Subcutaneous abdominal adipose tissue (tissue), 5 donors: ENCODE data around the gene VIPAS39.

Experiments used
- H3K27ac ChIP-seq: one replicate; pipeline ENCODE4 v1.7.0; 2013; ENCODE audit warnings: low read depth, mild to moderate bottlenecking, inconsistent platforms, low read length, moderate library complexity
- H3K27me3 ChIP-seq, 5 donors: one replicate each; pipeline ENCODE4 v1.7.0; 2013; ENCODE audit warnings: low read length in 5 of 5, inconsistent platforms in 1 of 5; ENCODE audit not compliant: control insufficient read depth in 5 of 5, insufficient read depth in 4 of 5
- H3K36me3 ChIP-seq, 5 donors: one replicate each; pipeline ENCODE4 v1.7.0; 2013; ENCODE audit warnings: low read length in 5 of 5; ENCODE audit not compliant: control insufficient read depth in 5 of 5, insufficient read depth in 5 of 5
- H3K4me1 ChIP-seq, 5 donors: one replicate each; pipeline ENCODE4 v1.7.0; 2013; ENCODE audit warnings: low read length in 5 of 5, mild to moderate bottlenecking in 3 of 5, moderate library complexity in 1 of 5; ENCODE audit not compliant: control insufficient read depth in 5 of 5, insufficient read depth in 5 of 5
- H3K4me3 ChIP-seq, 5 donors: one replicate each; pipeline ENCODE4 v1.7.0; 2013; ENCODE audit warnings: low read length in 5 of 5, low read depth in 1 of 5
- H3K9ac ChIP-seq, 5 donors: one replicate each; pipeline ENCODE4 v1.7.0; 2013; ENCODE audit warnings: low read length in 5 of 5, mild to moderate bottlenecking in 4 of 5, moderate library complexity in 3 of 5
- H3K9me3 ChIP-seq, 5 donors: one replicate each; pipeline ENCODE4 v1.7.0; 2013; ENCODE audit warnings: low read length in 5 of 5; ENCODE audit not compliant: control insufficient read depth in 5 of 5
- donor health status: healthy.
- donor health status: healthy.
- donor health status: healthy.
- donor health status: healthy.
- donor health status: healthy.

VIPAS39 gene

DNA sequence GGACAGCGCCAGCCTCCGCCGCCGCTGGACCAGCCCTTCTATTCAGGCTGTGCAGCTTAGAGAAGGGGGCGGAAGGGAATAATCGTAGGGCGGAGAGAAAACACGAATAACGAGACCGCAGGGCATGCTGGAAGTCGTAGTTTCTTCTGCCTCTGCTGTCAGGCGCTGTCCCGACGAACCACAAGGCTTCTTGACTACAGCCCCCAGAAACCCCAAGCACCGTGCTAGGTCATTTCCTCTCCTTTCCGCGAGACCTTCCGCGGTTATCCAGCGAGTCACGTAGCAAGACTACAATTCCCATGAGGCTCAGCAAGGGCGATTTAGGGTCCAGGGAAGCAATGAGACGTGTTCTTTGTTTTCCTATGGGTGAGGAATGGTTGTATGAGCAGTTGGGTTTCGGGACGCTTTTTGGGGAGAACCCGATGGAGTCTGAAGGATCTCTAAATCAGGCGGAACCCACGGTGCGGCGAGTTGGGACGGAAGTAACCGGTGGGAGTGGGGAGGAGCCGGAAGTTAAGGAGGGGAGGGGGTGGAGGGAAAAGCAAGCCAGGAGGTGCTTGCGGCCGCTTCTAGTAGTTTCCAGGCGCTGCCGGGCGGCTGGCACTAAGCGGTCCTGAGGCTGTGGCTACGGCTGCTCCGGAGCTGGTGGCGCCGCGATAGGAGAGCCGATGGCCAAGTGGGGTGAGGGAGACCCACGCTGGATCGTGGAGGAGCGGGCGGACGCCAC lies at the start of gene VIPAS39, which contains the start of gene AHSA1:
VIPAS39 (minus strand) TSS at position 80 of the 727 bp plus-strand sequence. CDS start 3,499 bp downstream, outside the sequence.
AHSA1 (plus strand) TSS at position 572 of the 727 bp plus-strand sequence; CDS start at position 669, 97 bp downstream.
- Histone ChIP-seq H3K36me3 (peaks cover 24 to 37% (median 34%) of the 10 kb centered on the region in 5 donors), H3K4me3 (peak within 1 kb of the TSS; percentile 88 to 100 (median 96))

DNA sequence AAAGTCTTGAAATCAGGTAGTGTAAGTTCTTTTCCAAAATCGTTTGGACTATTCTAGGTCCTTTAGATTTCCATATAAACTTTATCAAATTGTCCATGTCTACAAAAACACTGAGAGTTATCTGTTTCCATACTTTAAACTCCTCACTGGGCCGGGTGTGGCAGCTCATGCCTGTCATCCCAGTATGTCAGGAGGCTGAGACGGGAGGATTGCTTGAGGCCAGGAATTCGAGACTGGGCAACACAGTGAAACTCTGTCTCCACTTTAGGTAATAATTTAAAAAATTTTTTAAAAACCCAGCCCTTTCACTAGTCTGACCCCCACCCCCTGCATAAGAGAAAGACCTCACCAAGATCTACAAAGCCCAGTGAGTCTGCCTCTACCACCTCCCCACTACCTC lies 47.6 kb upstream of the VIPAS39 start:
- H3K9me3 ChIP-seq: peaks cover 0 to 2% (median 0%) of the 10 kb centered on the region in 5 donors
- peaks cover 0 to 11% (median 9%) of the 10 kb centered on the region in 5 donors for H3K4me1 ChIP-seq
- H3K4me3 ChIP-seq: no peak overlapping the region
- no peak overlapping the region for H3K27ac ChIP-seq
- no peak overlapping the region for H3K9ac ChIP-seq
- peaks cover under 1 to 4% (median 2%) of the 10 kb centered on the region in 5 donors for H3K27me3 ChIP-seq
- peaks cover 4 to 24% (median 19%) of the 10 kb centered on the region in 5 donors for H3K36me3 ChIP-seq

More for the DNA sequence above, at the start of gene VIPAS39, which contains the start of gene AHSA1:
- H3K27ac ChIP-seq: peak within 1 kb of the TSS; percentile 100
- no peaks in the 10 kb centered on the region for H3K27me3 ChIP-seq
- peaks cover 8 to 30% (median 25%) of the 10 kb centered on the region in 5 donors for H3K4me1 ChIP-seq
- H3K9ac ChIP-seq: peak within 1 kb of the TSS; percentile 93 to 99 (median 98)
- H3K9me3 ChIP-seq: no peaks in the 10 kb centered on the region

DNA sequence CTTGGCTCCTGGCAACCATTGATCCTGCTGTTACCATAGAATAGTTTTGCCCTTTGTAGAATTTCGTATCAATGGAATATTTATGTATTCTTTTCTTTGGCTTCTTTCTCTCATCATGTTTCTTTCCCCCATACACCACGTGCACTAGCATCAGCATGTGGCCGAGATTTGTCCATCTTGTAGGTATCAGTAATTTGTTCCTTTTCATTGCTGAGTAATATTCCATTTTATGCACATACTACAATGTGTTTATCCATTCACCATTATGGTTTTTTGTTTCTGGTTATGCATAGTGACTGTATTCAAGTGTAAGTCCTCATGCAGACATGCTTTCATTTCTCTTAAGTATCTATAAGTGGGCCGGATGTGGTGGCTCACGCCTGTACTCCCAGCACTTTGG lies 45.7 kb upstream of the VIPAS39 start:
- H3K36me3 ChIP-seq: peaks cover 0 to 14% (median 10%) of the 10 kb centered on the region in 5 donors
- peaks cover 0 to 2% (median 0%) of the 10 kb centered on the region in 5 donors for H3K9me3 ChIP-seq
- H3K27me3 ChIP-seq: peaks cover 7 to 19% (median 15%) of the 10 kb centered on the region in 5 donors
- H3K9ac ChIP-seq: no peak overlapping the region
- H3K4me3 ChIP-seq: no peak overlapping the region
- H3K4me1 ChIP-seq: peaks cover under 1 to 17% (median 14%) of the 10 kb centered on the region in 5 donors
- no peak overlapping the region for H3K27ac ChIP-seq

DNA sequence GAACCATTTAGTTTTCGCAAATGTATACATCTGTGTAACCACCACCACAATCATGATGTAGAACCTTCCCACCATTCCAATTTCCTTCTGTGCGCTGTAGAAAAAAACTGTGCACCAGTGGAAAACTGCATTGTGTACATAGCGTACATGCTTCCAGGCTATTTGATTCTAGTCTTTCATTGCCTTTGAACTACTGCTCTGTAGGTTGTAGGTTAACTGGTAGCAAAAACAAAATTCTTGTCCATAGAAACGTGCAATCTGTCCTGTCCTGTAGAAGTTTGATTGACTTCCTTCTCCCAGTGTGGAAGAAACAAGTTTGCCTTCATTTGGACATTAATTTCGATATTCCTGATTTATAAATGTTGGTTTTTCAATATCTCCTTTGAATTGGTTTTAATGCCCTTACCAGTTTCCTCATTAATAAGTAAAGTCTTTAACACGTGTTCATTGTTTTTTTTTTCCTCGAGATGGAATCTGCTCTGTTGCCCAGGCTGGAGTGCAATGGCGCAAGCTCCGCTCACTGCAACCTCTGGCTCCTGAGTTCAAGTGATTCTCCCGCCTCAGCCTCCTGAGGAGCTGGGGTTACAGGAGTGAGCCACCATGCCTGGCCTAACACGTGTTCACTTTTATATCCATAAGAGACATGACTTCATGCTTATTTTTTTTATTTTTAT lies 44.8 kb upstream of the VIPAS39 start:
- Histone ChIP-seq H3K27ac (no peak overlapping the region), H3K9me3 (peaks cover 0 to 2% (median 0%) of the 10 kb centered on the region in 5 donors), H3K4me1 (peaks cover 5 to 18% (median 15%) of the 10 kb centered on the region in 5 donors), H3K4me3 (no peak overlapping the region), H3K27me3 (peaks cover 11 to 24% (median 20%) of the 10 kb centered on the region in 5 donors), H3K9ac (no peak overlapping the region), H3K36me3 (peaks cover 0 to 9% (median 5%) of the 10 kb centered on the region in 5 donors)

DNA sequence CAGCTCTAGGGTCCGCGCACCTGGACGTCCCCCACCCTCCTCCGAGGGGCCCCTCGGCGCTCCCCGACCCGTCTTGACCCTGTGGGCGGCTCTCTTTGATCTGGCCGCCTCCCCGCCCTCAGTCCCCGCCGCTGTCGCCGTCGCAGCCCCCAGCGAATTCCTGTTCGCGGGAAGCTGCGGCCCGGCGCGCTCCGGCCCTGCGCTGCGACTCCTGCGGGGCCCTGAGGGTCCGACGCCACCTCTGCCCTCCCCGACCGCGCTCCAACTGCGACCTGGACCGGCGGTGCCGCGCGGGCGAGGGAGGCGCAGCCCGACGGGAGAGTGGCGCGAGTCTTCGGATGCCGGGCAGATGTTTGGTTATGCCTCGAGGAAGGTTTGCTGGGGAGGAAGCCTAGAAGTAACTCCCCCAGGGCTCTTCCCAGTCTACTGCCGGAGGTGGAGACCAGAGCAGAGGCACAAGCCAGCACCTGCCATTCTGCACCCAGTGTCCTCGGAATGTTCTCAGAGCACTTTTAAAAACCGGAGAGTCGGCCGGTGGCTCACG lies 41.7 kb upstream of the VIPAS39 start:
- H3K27me3 ChIP-seq: peaks cover 11 to 26% (median 20%) of the 10 kb centered on the region in 5 donors

DNA sequence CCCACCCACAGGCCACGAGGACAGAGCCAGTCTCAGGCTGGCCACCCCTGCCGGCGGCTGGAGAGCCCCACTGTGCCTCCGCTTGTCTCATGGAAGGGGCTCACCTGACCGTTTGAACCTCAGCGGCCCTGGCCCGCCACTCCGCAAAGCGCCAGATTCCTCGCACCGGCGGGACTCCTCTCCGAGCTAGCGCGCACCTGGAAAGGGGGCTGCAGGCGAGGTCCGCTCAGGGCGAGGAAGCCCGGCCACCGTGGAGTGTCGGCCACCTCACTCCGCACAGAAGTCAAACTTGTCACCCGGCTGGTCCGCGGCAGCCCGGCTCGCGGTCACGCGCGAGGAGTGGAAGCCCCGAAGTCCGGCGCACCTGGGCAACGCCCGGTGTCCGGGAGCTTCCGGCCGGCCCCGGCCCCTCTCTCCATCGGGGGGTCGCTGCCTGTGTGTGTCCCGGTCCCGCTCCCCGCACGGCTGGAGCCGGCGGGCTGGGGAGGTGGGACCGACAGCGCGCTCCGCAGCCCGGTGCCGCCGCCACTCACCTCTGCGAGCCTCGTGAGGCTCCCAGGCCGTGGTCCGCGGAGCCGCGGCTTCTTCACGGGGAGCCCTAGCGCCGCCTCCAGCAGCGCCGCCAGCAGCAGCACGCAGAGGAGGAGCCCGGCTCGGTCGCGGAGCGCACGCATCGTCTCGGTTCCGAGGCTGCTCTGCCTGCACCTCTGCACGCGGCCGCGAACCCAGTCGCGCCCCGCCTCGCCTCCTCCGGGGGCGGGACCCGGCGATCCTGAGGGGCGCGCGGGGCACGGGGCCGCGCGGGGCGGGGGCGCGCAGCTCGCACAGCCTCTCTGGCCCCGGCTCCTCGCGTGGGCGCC lies 40.9 kb upstream of the VIPAS39 start, which contains the start of gene ISM2:
ISM2 (minus strand) TSS at position 697 of the 860 bp plus-strand sequence; CDS start at position 674, 23 bp downstream.
- Histone ChIP-seq H3K9ac (no peak within 1 kb of the TSS), H3K9me3 (peaks cover 0 to 2% (median 0%) of the 10 kb centered on the region in 5 donors), H3K4me1 (peaks cover 5 to 18% (median 15%) of the 10 kb centered on the region in 5 donors), H3K27ac (no peak within 1 kb of the TSS), H3K27me3 (peaks cover 11 to 26% (median 20%) of the 10 kb centered on the region in 5 donors), H3K36me3 (no peaks in the 10 kb centered on the region), H3K4me3 (peak within 1 kb of the TSS in 4 of 5 donors; percentile 42 to 67 (median 56))

More for the DNA sequence above, 41.7 kb upstream of the VIPAS39 start:
- H3K9me3 ChIP-seq: peaks cover 0 to 2% (median 0%) of the 10 kb centered on the region in 5 donors
- H3K9ac ChIP-seq: no peak overlapping the region
- peak overlapping the region in 4 of 5 donors; percentile 36 to 67 (median 56) for H3K4me3 ChIP-seq
- H3K36me3 ChIP-seq: no peaks in the 10 kb centered on the region
- H3K4me1 ChIP-seq: peaks cover 5 to 18% (median 15%) of the 10 kb centered on the region in 5 donors
- no peak overlapping the region for H3K27ac ChIP-seq

DNA sequence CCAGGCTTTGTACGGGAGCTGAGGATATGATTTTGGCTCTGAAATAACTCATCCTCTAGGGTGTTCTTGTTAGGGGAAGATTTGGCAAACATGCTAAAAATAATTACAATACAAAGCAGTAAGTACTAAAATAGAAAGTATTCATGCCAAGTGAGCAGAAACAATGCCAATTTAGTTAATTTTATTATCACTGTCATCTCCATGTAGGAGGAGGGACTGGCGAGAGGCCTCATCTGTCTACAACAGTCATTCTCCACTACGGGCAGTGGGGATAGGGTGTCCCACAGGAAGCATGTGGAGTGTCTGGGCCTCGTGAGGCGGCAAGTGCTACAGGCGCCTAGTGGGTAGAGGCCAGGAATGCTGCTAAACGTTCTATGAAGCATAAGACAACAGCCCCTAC lies 37.9 kb upstream of the VIPAS39 start:
- Histone ChIP-seq H3K27ac (no peak overlapping the region), H3K9me3 (no peaks in the 10 kb centered on the region), H3K9ac (no peak overlapping the region), H3K4me1 (peaks cover 5 to 18% (median 15%) of the 10 kb centered on the region in 5 donors), H3K27me3 (peaks cover 11 to 25% (median 20%) of the 10 kb centered on the region in 5 donors), H3K36me3 (no peaks in the 10 kb centered on the region), H3K4me3 (no peak overlapping the region)

DNA sequence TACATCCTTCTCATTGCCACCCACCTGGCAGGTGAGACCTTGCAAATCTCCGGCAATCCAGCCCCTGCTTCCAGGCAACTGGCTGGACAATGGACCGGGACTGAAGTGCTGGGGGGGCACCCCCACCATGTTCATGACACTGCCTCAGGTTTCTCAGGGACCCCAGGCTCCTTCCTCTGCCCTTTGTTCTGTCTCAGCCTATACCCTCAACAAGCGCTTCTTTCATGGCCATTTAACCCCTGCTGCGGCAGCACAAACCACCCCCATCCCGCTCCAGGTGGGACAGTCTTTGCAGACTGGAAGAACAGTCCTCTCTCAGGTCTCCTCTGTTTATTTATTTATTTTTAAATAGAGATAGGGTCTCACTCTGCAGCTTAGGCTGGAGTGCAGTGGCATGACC lies 33.7 kb upstream of the VIPAS39 start:
- Histone ChIP-seq H3K9me3 (no peaks in the 10 kb centered on the region), H3K9ac (no peak overlapping the region), H3K36me3 (no peaks in the 10 kb centered on the region), H3K4me1 (no peaks in the 10 kb centered on the region), H3K27me3 (peaks cover 0 to 2% (median 0%) of the 10 kb centered on the region in 5 donors), H3K27ac (no peak overlapping the region), H3K4me3 (no peak overlapping the region)
